SK-N-SH (cell line): ENCODE data around the gene COCH.

Experiments used
- CTCF ChIP-seq: fragments of 200-600 bp; sonication (generic); IDR thresholded peaks from 2 replicates; pipeline ENCODE4 v1.6.1; 2017; ENCODE audit warnings: antibody characterized with exemption, mild to moderate bottlenecking, moderate library complexity
- EP300 ChIP-seq, 2 experiments: IDR thresholded peaks; 2 replicates each; pipeline versions ENCODE4 v1.4.0 to v1.6.1; 2012; ENCODE audit warnings: borderline replicate concordance in 1 of 2, low read depth in 1 of 2, low read length in 1 of 2
- GABPA ChIP-seq: IDR thresholded peaks from 2 replicates; pipeline ENCODE4 v1.4.0; 2012; ENCODE audit warnings: low read depth, mild to moderate bottlenecking
- GATA2 ChIP-seq: sonication (generic); formaldehyde crosslinking; IDR thresholded peaks from 2 replicates; pipeline ENCODE4 v1.5.0; 2020; ENCODE audit warnings: mild to moderate bottlenecking, missing genetic modification reagents
- NFIC ChIP-seq: IDR thresholded peaks from 2 replicates; pipeline ENCODE4 v1.4.0; 2012; ENCODE audit warnings: borderline replicate concordance
- POLR2AphosphoS5 ChIP-seq: IDR thresholded peaks from 2 replicates; pipeline ENCODE4 v1.6.1; 2012; ENCODE audit warnings: low read depth, low read length
- RAD21 ChIP-seq: IDR thresholded peaks from 2 replicates; pipeline ENCODE4 v1.6.1; 2012; ENCODE audit warnings: mild to moderate bottlenecking, low read length
- REST ChIP-seq: IDR thresholded peaks from 2 replicates; pipeline ENCODE4 v1.6.1; 2012; ENCODE audit warnings: mild to moderate bottlenecking, low read depth, low read length, moderate library complexity
- RFX5 ChIP-seq: IDR thresholded peaks from 2 replicates; pipeline ENCODE4 v1.6.1; 2012; ENCODE audit warnings: mild to moderate bottlenecking, improper control_type of control experiment, low read length
- SIN3A ChIP-seq: IDR thresholded peaks from 2 replicates; pipeline ENCODE4 v1.6.1; 2012; ENCODE audit warnings: low read depth, mild to moderate bottlenecking, low read length, moderate library complexity, borderline replicate concordance
- SMC3 ChIP-seq: IDR thresholded peaks from 2 replicates; pipeline ENCODE4 v1.6.1; 2012; ENCODE audit warnings: low read depth, low read length, improper control_type of control experiment
- USF2 ChIP-seq: fragments of 150-350 bp; IDR thresholded peaks from 2 replicates; pipeline ENCODE4 v1.6.1; 2017; ENCODE audit warnings: antibody characterized with exemption, low read length, low read depth, borderline replicate concordance
- YY1 ChIP-seq: IDR thresholded peaks from 2 replicates; pipeline ENCODE4 v1.4.0; 2012; ENCODE audit warnings: low read depth, mild to moderate bottlenecking

GRCh38 chr14:30842431-30842830 lies 31.9 kb upstream of the COCH start:
- no peak for TF ChIP-seq CTCF
- TF ChIP-seq RFX5: no peak
- no peak for TF ChIP-seq SMC3
- no peak for TF ChIP-seq USF2
- no peak for TF ChIP-seq REST
- TF ChIP-seq YY1: no peak
- no peak for TF ChIP-seq NFIC
- TF ChIP-seq GABPA: no peak
- no peak for TF ChIP-seq POLR2AphosphoS5
- TF ChIP-seq RAD21: no peak
- no peak for TF ChIP-seq EP300 (IDR thresholded peaks at IDR 0.05; ENCODE audit: borderline replicate concordance in 1 of 2, low read depth in 1 of 2, low read length in 1 of 2)
- no peak for TF ChIP-seq SIN3A
- no peak for TF ChIP-seq GATA2 (CRISPR knock-in tag)
